Thyroid gland (tissue), 4 donors: Measurements from ENCODE around the gene UBE2Q1.

ENCODE experiments used
- POLR2A ChIP-seq, 2 donors: fragments of 450-650 bp; IDR thresholded peaks; one replicate each; pipeline ENCODE4 v1.6.1; 2017; ENCODE audit warnings: antibody characterized with exemption in 2 of 2, mild to moderate bottlenecking in 2 of 2, moderate library complexity in 1 of 2
- TF ChIP-seq, protein P1 (sequence below), 6 experiments: fragments of 200-600 bp in 3 of 6; fragments of 450-650 bp in 3 of 6; sonication (generic) in 3 of 6; IDR thresholded peaks; one replicate each; pipeline ENCODE4 v1.5.1; 2016 to 2019; ENCODE audit warnings: antibody characterized with exemption in 6 of 6, mild to moderate bottlenecking in 2 of 6, inconsistent platforms in 1 of 6, moderate library complexity in 1 of 6

- TF ChIP-seq, protein P1, sequence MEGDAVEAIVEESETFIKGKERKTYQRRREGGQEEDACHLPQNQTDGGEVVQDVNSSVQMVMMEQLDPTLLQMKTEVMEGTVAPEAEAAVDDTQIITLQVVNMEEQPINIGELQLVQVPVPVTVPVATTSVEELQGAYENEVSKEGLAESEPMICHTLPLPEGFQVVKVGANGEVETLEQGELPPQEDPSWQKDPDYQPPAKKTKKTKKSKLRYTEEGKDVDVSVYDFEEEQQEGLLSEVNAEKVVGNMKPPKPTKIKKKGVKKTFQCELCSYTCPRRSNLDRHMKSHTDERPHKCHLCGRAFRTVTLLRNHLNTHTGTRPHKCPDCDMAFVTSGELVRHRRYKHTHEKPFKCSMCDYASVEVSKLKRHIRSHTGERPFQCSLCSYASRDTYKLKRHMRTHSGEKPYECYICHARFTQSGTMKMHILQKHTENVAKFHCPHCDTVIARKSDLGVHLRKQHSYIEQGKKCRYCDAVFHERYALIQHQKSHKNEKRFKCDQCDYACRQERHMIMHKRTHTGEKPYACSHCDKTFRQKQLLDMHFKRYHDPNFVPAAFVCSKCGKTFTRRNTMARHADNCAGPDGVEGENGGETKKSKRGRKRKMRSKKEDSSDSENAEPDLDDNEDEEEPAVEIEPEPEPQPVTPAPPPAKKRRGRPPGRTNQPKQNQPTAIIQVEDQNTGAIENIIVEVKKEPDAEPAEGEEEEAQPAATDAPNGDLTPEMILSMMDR (IDR thresholded peaks at IDR 0.05): peak in 1 of 6 experiments; percentile 0
- no peak for TF ChIP-seq POLR2A (IDR thresholded peaks at IDR 0.05)
Observed at GRCh38 chr1:154568157-154568815, 9.8 kb upstream of the UBE2Q1 start.
